AG04449 (cell line): ENCODE results near the gene CRK.

ENCODE experiments used
- CTCF ChIA-PET: fragments of 350-600 bp; formaldehyde crosslinking; extraction: SDS; loops from one replicate; lab custom pipeline; 2021; ENCODE audit warnings: antibody characterized with exemption; lab: Yijun Ruan, JAX
- POLR2A ChIA-PET: fragments of 400-600, 350-600 bp; formaldehyde crosslinking; extraction: SDS; loops from one replicate; lab custom pipeline; 2020; ENCODE audit warnings: antibody characterized with exemption, inconsistent platforms; lab: Yijun Ruan, JAX
- DNase-seq: peaks from one replicate; pipeline ENCODE4 v3.0.0-alpha.2; 2010; ENCODE audit warnings: low read depth, low spot score
- H3K4me3 ChIP-seq: 2 replicates; pipeline ENCODE4 v1.5.1; 2011; ENCODE audit warnings: low read depth, mild to moderate bottlenecking, control low read depth, low read length
- TF ChIP-seq, protein P1 (sequence below): IDR thresholded peaks from one replicate; pipeline ENCODE4 v1.5.1; 2011; ENCODE audit warnings: mild to moderate bottlenecking, moderate library complexity, low read length, control low read depth, inconsistent platforms; ENCODE audit not compliant: insufficient read depth; ENCODE audit errors: missing control alignments

Gene CRK

DNA sequence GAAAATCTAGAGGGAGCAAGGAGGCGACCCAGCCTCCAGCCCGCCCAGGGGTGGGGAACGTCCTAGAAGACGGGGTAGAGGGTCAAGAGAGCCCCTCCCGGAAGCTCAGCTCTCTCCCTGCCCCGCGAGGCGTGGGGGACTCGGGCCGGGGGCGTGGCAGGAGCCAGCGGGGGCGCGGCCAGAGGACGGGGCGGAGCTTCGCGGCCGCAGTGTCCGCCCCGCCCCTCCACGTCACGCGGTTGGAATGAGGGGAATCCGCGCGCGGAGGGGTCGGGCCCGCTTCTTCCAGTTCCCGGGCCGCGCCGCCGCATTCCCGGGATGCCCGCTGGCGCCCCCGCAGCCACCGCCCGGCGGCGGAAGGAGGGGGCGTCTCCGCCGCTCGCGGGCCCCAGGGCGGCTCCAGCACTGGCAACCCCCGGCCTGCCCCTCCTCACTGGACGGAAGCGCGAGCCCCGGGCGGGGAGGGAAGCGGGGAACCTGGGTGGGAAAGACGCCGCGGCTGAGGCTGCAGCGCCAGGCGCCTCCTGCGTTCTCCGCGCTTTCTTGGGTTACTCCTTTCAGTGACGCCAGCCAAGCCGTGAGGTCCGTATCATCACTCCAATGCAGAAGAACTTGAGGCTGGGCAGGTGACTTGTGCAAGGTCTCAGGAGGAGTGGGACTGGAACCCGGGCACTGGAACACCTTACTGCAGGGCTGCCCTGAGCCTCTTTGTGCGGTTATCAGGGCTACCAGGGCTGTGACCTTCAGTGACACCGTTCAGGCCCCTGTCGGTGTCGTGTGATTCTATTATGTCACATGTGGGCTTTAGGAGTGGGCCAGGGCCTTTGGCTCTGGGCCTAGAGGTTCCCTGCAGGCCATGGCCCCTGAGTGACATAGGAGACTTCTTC, 32.1 kb upstream of the CRK start:
- TF ChIP-seq, protein P1, sequence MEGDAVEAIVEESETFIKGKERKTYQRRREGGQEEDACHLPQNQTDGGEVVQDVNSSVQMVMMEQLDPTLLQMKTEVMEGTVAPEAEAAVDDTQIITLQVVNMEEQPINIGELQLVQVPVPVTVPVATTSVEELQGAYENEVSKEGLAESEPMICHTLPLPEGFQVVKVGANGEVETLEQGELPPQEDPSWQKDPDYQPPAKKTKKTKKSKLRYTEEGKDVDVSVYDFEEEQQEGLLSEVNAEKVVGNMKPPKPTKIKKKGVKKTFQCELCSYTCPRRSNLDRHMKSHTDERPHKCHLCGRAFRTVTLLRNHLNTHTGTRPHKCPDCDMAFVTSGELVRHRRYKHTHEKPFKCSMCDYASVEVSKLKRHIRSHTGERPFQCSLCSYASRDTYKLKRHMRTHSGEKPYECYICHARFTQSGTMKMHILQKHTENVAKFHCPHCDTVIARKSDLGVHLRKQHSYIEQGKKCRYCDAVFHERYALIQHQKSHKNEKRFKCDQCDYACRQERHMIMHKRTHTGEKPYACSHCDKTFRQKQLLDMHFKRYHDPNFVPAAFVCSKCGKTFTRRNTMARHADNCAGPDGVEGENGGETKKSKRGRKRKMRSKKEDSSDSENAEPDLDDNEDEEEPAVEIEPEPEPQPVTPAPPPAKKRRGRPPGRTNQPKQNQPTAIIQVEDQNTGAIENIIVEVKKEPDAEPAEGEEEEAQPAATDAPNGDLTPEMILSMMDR, result no peak
- ChIA-PET CTCF (interaction anchor here (0.6 to 3.5 kb wide), 4 partner anchors 21 to 123 kb away, joined by 3 to 11 read pairs (median 6); partner anchors contain the start of gene INPP5K), POLR2A (interaction anchor here (0.5 to 2.2 kb wide), 3 partner anchors 28 to 32 kb away, joined by 3 to 10 read pairs (median 6); partner anchors contain the start of gene INPP5K)
- peak overlapping the region; percentile 55 for H3K4me3 ChIP-seq
- no peak for DNase-seq

DNA sequence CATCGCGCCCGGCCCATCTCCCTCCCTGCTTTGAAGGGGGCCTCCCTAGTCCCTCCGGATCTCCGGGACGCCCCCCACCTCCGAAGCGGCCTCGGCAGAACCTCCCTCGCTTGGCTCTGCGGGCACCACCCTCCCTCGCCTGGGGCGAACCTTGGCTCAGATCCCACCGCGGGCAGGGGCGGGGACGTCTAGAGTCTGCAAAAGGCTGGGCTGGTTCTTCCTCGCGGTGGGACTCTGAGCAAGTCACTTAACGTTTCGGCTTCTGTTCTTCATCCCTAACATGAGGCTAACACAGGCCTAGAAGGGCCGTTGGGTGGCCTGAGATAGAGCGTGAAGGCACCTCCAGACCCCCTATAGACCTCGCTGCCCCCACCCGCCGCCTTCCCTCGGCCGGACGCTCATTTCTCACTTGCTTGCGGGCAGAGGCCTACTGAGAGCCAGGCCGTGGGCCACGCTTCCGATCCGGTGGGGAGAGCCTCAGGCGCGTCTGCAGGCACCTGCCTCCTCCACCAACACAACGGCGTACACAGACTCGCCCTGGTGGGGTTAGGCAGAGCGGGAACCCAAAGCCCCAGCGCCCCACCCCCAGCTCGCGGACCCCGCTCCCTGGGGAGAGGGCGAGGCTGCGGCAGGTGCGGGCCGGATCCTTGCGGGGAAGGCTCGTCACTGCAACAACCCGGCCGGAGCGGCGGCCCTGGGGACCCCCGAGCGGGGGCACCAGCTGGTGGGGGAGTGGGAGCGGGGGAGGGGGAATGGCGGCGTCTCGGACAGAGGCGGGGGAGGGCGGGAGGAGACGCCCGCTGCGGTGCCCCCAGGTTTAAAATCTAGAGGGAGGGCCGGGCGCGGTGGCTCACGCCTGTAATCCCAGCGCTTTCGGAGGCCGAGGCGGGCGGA, 31.0 kb upstream of the CRK start:
- ChIA-PET POLR2A (interaction anchor here (0.8 to 2.2 kb wide), 2 partner anchors 29 to 31 kb away, joined by 6 to 10 read pairs; partner anchors contain the start of gene INPP5K), CTCF (interaction anchor here (0.8 to 3.5 kb wide), 2 partner anchors 28 to 122 kb away, joined by 3 to 11 read pairs; no protein-coding TSS in a partner anchor)
- DNase-seq, result no peak
- TF ChIP-seq, protein P1, result no peak
- H3K4me3 ChIP-seq, result peak overlapping the region; percentile 8

DNA sequence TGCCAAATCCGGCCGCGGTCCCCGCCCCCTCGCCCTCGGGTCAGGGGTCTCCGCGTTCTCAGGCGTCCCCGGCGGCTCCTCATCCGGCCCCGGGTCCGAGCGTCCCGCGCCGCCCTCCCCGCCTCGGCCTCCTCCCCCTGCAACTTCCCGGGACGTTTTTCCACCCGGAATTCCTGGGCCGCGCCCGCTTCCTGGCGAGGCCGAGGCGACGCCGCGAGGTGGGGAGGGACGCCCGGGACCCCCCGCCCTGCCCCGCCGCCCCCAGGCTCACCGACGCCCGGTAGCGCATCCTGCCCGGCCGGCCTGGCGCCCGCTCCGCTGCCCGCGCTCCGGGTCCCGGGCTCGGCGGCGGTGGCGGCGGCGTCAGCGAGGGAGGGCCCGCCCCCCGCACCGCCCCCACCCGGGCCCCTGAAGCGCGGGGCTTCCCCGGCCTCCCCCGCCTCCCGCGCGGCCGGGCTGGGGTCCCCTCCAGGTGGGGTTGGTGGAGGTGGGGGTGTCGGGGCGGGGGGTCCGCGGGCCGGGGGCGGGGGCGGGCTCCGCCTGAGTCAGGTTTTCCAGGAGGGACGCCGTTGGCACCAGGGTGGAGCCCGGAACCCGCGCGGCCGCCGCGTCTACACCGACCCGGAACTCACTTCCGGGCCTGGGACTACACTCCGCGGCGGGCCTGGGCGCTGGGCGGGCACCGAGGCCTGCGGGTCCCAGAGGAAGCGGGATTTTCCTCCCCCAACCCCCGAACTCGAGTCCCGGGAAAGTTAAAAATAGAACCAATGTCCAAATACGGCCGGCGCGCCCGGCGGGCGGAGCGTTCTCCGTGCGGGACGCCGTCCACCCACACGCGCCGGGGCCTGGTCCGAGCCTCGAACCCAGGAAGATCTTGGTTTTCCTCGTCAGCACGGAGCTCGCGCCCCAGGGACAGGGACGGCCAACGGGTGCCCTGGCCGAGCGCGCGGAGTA, 29.7 kb upstream of the CRK start:
- H3K4me3 ChIP-seq, result peak overlapping the region; percentile 73
- POLR2A ChIA-PET, result interaction anchor here (1.2 kb wide), 1 partner anchor 30 kb away, joined by 5 read pairs; the partner anchor contains the start of gene CRK
- TF ChIP-seq, protein P1, result no peak
- CTCF ChIA-PET, result no interaction called here
- no peak for DNase-seq

DNA sequence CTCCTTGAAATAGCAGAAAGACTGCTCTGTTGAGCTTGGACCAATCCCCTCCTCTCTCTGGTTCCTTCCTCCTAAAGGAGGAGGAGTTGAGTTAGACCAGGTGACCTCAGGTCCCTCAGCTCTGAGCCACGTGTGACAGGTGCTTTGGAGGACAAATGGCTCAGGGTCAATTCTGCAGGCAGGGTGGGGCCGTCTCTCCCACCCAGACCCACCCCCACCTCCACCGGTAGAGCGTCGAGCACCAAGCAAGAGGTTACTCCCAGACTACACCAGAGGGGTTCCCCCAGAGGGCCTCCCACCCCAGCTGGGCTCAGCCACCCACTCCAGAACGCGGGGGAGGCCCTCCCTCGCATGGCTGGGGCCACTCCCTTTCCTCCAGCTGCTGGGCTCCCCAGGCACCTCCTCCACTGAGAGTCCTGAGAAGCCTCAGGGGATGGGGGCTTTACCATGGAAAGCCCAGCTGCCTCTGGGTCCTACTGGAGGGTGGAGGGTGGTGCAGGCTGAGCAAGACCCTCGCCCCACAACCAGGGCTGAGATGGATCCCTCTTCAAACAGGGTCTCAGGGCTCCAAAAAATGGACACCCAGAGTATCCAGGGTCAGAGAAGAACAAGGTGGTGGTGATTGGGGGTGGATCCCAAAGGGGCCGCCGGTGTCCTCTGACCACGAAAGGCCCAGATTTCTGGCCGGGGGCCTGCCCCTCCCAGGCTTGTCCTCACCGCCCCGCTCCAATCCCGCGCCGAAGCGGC, 28.8 kb upstream of the CRK start:
- H3K4me3 ChIP-seq, result peak overlapping the region; percentile 73
- ChIA-PET POLR2A (interaction anchor here (1.2 kb wide), 1 partner anchor 29 kb away, joined by 5 read pairs; the partner anchor contains the start of gene CRK), CTCF (no interaction called here)
- TF ChIP-seq, protein P1, result no peak
- no peak for DNase-seq

DNA sequence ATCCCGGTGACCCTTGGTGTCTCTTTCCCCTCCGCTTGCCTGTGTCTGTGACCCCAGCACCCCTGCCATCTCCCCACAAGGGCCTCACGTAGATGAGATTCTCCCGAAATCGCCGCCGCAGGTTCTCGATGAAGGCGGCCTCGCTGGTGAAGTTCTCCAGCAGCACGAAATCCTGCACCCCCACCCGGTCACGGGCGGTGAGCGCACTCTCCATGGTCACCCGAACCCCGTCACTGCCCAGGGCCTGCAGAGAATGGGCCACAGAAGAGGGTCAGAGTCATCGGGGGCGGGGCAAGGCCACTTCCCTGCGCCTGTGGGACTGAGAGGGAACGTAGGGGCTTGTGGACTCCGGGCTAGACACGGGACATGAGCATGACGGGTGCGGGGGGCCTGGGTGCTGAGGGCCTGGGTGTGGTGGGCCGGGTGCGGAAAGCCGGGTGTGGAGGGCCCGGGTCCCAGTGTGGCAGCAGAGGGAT, 28.1 kb upstream of the CRK start:
- ChIA-PET POLR2A (interaction anchor here (0.7 to 1.2 kb wide), 2 partner anchors 28 to 108 kb away, joined by 5 to 6 read pairs; partner anchors contain the start of gene CRK), CTCF (no interaction called here)
- TF ChIP-seq, protein P1, result no peak
- no peak for DNase-seq
- peak overlapping the region; percentile 73 for H3K4me3 ChIP-seq
